ENCODE data around the gene SLCO4A1.

The SLCO4A1 gene

GRCh38 chr20:62699741-62700140, 57.4 kb downstream of the SLCO4A1 start:
- Histone ChIP-seq H3K4me3 (ENCODE audit: low read depth, low read length) (no peak overlapping the region), H3K23ac (ENCODE audit: low read length) (no peak overlapping the region), H4K8ac (ENCODE audit: low read depth, low read length) (no peak overlapping the region), H3K36me3 (ENCODE audit: control insufficient read depth in 1 of 2, insufficient read depth in 2 of 2, low read length in 2 of 2) (no peaks in the 10 kb centered on the region), H3K4me1 (ENCODE audit: control insufficient read depth in 1 of 2, insufficient read depth in 2 of 2, low read length in 2 of 2) (no peaks in the 10 kb centered on the region), H2BK12ac (ENCODE audit: low read length) (no peak overlapping the region), H2AFZ (ENCODE audit: insufficient read depth, low read length, poor library complexity) (no peak overlapping the region), H4K12ac (ENCODE audit: low read depth, low read length) (no peak overlapping the region), H3K18ac (ENCODE audit: low read length) (no peak overlapping the region), H2BK120ac (ENCODE audit: insufficient read depth, low read length, poor library complexity) (no peak overlapping the region), H3K79me2 (ENCODE audit: control insufficient read depth, insufficient read depth, low read length, poor library complexity) (no peaks in the 10 kb centered on the region), H2AK5ac (ENCODE audit: low read length) (no peak overlapping the region), H3K27ac (ENCODE audit: low read depth, low read length) (no peak overlapping the region), H3K4me2 (ENCODE audit: low read length) (no peak overlapping the region), H3K79me1 (ENCODE audit: low read length) (no peaks in the 10 kb centered on the region), H2BK5ac (ENCODE audit: low read depth, low read length, poor library complexity) (no peak overlapping the region), H3K9ac (ENCODE audit: low read length) (no peak overlapping the region), H3K4ac (ENCODE audit: low read depth, low read length) (no peak overlapping the region), H3K27me3 (ENCODE audit: insufficient read depth, low read length) (no peaks in the 10 kb centered on the region), H4K91ac (ENCODE audit: low read depth, low read length) (no peak overlapping the region), H3K14ac (ENCODE audit: low read length) (no peak overlapping the region), H3K9me3 (ENCODE audit: insufficient read depth, low read depth, low read length) (peaks cover 2% of the 10 kb centered on the region)
- no CpG with 5 or more reads among the region's 12 CpGs for WGBS (ENCODE audit: extremely low coverage, insufficient coverage, insufficient read length)
- DNase-seq, result no peak

DNA sequence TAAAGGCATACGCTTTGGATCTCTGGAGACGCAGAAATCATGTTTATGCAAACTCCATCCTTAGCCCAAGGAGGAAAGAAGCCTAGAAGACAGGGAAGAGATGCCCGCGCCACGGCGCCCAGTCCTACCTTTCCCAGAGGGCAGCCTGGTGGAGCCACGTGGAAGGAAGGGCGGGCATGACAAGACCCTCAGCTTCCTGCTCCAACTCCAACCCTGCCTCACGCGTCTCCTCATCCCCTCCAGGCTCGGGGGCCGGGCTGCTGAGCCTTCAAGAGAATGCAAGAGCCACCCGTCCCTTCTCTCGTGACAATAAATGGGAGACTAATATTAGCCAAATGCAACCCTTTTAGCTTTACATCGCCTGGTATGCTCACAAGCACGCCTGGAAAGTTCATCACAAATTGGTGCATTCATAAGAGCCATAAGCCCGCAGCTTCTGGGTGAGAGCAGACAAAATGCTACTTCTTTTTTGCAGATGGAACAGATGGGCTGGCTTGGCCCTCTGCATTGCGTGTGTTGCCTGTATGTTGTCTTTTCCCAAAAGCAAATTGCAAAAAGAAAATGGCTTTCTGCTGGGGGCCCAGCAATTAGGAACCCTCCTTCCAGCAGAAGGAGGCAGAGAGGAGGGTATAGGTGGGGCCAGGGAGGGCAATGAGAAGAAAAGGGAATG, 58.1 kb downstream of the SLCO4A1 start:
- no peak overlapping the region for H3K9ac ChIP-seq (ENCODE audit: low read length)
- H3K23ac ChIP-seq (ENCODE audit: low read length), result no peak overlapping the region
- H3K36me3 ChIP-seq (ENCODE audit: control insufficient read depth in 1 of 2, insufficient read depth in 2 of 2, low read length in 2 of 2), result no peaks in the 10 kb centered on the region
- no peak overlapping the region for H3K14ac ChIP-seq (ENCODE audit: low read length)
- no peak for DNase-seq
- H2AFZ ChIP-seq (ENCODE audit: insufficient read depth, low read length, poor library complexity), result no peak overlapping the region
- no peak overlapping the region for H3K4ac ChIP-seq (ENCODE audit: low read depth, low read length)
- H4K8ac ChIP-seq (ENCODE audit: low read depth, low read length), result no peak overlapping the region
- H3K4me3 ChIP-seq (ENCODE audit: low read depth, low read length), result no peak overlapping the region
- H2BK120ac ChIP-seq (ENCODE audit: insufficient read depth, low read length, poor library complexity), result no peak overlapping the region
- H3K79me2 ChIP-seq (ENCODE audit: control insufficient read depth, insufficient read depth, low read length, poor library complexity), result no peaks in the 10 kb centered on the region
- no peaks in the 10 kb centered on the region for H3K4me1 ChIP-seq (ENCODE audit: control insufficient read depth in 1 of 2, insufficient read depth in 2 of 2, low read length in 2 of 2)
- no peak overlapping the region for H3K18ac ChIP-seq (ENCODE audit: low read length)
- no CpG with 5 or more reads among the region's 18 CpGs for WGBS (ENCODE audit: extremely low coverage, insufficient coverage, insufficient read length)
- H3K27ac ChIP-seq (ENCODE audit: low read depth, low read length), result no peak overlapping the region
- H2BK5ac ChIP-seq (ENCODE audit: low read depth, low read length, poor library complexity), result no peak overlapping the region
- H3K79me1 ChIP-seq (ENCODE audit: low read length), result no peaks in the 10 kb centered on the region
- H2AK5ac ChIP-seq (ENCODE audit: low read length), result no peak overlapping the region
- H3K27me3 ChIP-seq (ENCODE audit: insufficient read depth, low read length), result no peaks in the 10 kb centered on the region
- H3K9me3 ChIP-seq (ENCODE audit: insufficient read depth, low read depth, low read length), result peaks cover 2% of the 10 kb centered on the region
- H2BK12ac ChIP-seq (ENCODE audit: low read length), result no peak overlapping the region
- H4K12ac ChIP-seq (ENCODE audit: low read depth, low read length), result no peak overlapping the region
- no peak overlapping the region for H3K4me2 ChIP-seq (ENCODE audit: low read length)
- H4K91ac ChIP-seq (ENCODE audit: low read depth, low read length), result no peak overlapping the region

GRCh38 chr20:62701161-62702012, 59.1 kb downstream of the SLCO4A1 start:
- no peak overlapping the region for H4K12ac ChIP-seq (ENCODE audit: low read depth, low read length)
- no peak overlapping the region for H3K14ac ChIP-seq (ENCODE audit: low read length)
- no peak overlapping the region for H3K4ac ChIP-seq (ENCODE audit: low read depth, low read length)
- no peak overlapping the region for H4K91ac ChIP-seq (ENCODE audit: low read depth, low read length)
- no peak overlapping the region for H3K4me3 ChIP-seq (ENCODE audit: low read depth, low read length)
- no peaks in the 10 kb centered on the region for H3K27me3 ChIP-seq (ENCODE audit: insufficient read depth, low read length)
- peaks cover 2% of the 10 kb centered on the region for H3K9me3 ChIP-seq (ENCODE audit: insufficient read depth, low read depth, low read length)
- no peak overlapping the region for H4K8ac ChIP-seq (ENCODE audit: low read depth, low read length)
- H2BK120ac ChIP-seq (ENCODE audit: insufficient read depth, low read length, poor library complexity), result no peak overlapping the region
- no peak overlapping the region for H3K27ac ChIP-seq (ENCODE audit: low read depth, low read length)
- WGBS (ENCODE audit: extremely low coverage, insufficient coverage, insufficient read length), result no CpG with 5 or more reads among the region's 24 CpGs
- H3K36me3 ChIP-seq (ENCODE audit: control insufficient read depth in 1 of 2, insufficient read depth in 2 of 2, low read length in 2 of 2), result no peaks in the 10 kb centered on the region
- H3K9ac ChIP-seq (ENCODE audit: low read length), result no peak overlapping the region
- no peaks in the 10 kb centered on the region for H3K79me2 ChIP-seq (ENCODE audit: control insufficient read depth, insufficient read depth, low read length, poor library complexity)
- H2AK5ac ChIP-seq (ENCODE audit: low read length), result no peak overlapping the region
- no peaks in the 10 kb centered on the region for H3K79me1 ChIP-seq (ENCODE audit: low read length)
- no peak for DNase-seq
- H2BK5ac ChIP-seq (ENCODE audit: low read depth, low read length, poor library complexity), result no peak overlapping the region
- no peak overlapping the region for H3K18ac ChIP-seq (ENCODE audit: low read length)
- no peak overlapping the region for H2BK12ac ChIP-seq (ENCODE audit: low read length)
- no peak overlapping the region for H2AFZ ChIP-seq (ENCODE audit: insufficient read depth, low read length, poor library complexity)
- H3K4me2 ChIP-seq (ENCODE audit: low read length), result no peak overlapping the region
- no peaks in the 10 kb centered on the region for H3K4me1 ChIP-seq (ENCODE audit: control insufficient read depth in 1 of 2, insufficient read depth in 2 of 2, low read length in 2 of 2)
- H3K23ac ChIP-seq (ENCODE audit: low read length), result no peak overlapping the region

GRCh38 chr20:62702013-62702300, 59.7 kb downstream of the SLCO4A1 start:
- Histone ChIP-seq H3K14ac (ENCODE audit: low read length) (no peak overlapping the region), H3K79me2 (ENCODE audit: control insufficient read depth, insufficient read depth, low read length, poor library complexity) (no peaks in the 10 kb centered on the region), H4K12ac (ENCODE audit: low read depth, low read length) (no peak overlapping the region), H2AFZ (ENCODE audit: insufficient read depth, low read length, poor library complexity) (no peak overlapping the region), H3K4me2 (ENCODE audit: low read length) (no peak overlapping the region), H3K18ac (ENCODE audit: low read length) (no peak overlapping the region), H2BK5ac (ENCODE audit: low read depth, low read length, poor library complexity) (no peak overlapping the region), H4K91ac (ENCODE audit: low read depth, low read length) (no peak overlapping the region), H2BK120ac (ENCODE audit: insufficient read depth, low read length, poor library complexity) (no peak overlapping the region), H3K27me3 (ENCODE audit: insufficient read depth, low read length) (no peaks in the 10 kb centered on the region), H2AK5ac (ENCODE audit: low read length) (no peak overlapping the region), H3K36me3 (ENCODE audit: control insufficient read depth in 1 of 2, insufficient read depth in 2 of 2, low read length in 2 of 2) (no peaks in the 10 kb centered on the region), H3K79me1 (ENCODE audit: low read length) (no peaks in the 10 kb centered on the region), H3K9me3 (ENCODE audit: insufficient read depth, low read depth, low read length) (peaks cover 2% of the 10 kb centered on the region), H3K9ac (ENCODE audit: low read length) (no peak overlapping the region), H4K8ac (ENCODE audit: low read depth, low read length) (no peak overlapping the region), H3K4ac (ENCODE audit: low read depth, low read length) (no peak overlapping the region), H3K23ac (ENCODE audit: low read length) (no peak overlapping the region), H2BK12ac (ENCODE audit: low read length) (no peak overlapping the region), H3K27ac (ENCODE audit: low read depth, low read length) (no peak overlapping the region), H3K4me3 (ENCODE audit: low read depth, low read length) (no peak overlapping the region), H3K4me1 (ENCODE audit: control insufficient read depth in 1 of 2, insufficient read depth in 2 of 2, low read length in 2 of 2) (no peaks in the 10 kb centered on the region)
- no CpG with 5 or more reads among the region's 11 CpGs for WGBS (ENCODE audit: extremely low coverage, insufficient coverage, insufficient read length)
- no peak for DNase-seq

All from trophoblast cell (in vitro differentiated cells and primary cell).